AG09309 (cell line): ENCODE measurements around the gene VWA2.
"Not testable (repeated sequence)": the region's sequence is repeated elsewhere in the genome, so short reads cannot be mapped to it uniquely, and the experiment has no call there.

Experiments used
- DNase-seq: peaks from one replicate; pipeline ENCODE4 v3.0.0-alpha.2; 2010; ENCODE audit warnings: low read depth
- H3K4me3 ChIP-seq: 2 replicates; pipeline ENCODE4 v1.5.1; 2011; ENCODE audit warnings: mild to moderate bottlenecking, low read depth, low read length, moderate library complexity; ENCODE audit not compliant: control insufficient read depth
- TF ChIP-seq, protein P1 (sequence below): IDR thresholded peaks from 2 replicates; pipeline ENCODE4 v1.5.1; 2011; ENCODE audit warnings: mild to moderate bottlenecking, low read depth, low read length, inconsistent platforms; ENCODE audit not compliant: insufficient read depth, control insufficient read depth; ENCODE audit errors: missing control alignments

The VWA2 gene

DNA sequence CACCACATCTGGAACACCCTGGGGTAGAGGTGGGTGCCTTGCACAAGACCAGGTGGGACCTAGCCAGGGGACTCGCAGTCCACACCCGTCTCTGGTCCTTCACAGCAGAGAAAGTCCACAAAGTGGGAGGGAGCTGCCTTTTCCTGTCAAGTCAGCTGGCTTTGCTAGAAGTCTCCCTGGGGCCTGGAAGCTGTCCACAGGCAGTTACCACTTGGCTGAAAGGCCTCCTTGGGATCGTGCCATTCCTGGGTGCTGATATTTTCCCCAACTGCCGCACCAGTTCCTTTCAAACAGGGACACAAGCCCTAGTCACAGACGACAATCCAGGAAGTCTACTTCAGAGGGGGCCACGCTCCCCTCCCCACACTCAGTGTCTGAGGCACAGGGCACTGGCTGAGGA is 89.8 kb downstream of the VWA2 start:
- TF ChIP-seq, protein P1, sequence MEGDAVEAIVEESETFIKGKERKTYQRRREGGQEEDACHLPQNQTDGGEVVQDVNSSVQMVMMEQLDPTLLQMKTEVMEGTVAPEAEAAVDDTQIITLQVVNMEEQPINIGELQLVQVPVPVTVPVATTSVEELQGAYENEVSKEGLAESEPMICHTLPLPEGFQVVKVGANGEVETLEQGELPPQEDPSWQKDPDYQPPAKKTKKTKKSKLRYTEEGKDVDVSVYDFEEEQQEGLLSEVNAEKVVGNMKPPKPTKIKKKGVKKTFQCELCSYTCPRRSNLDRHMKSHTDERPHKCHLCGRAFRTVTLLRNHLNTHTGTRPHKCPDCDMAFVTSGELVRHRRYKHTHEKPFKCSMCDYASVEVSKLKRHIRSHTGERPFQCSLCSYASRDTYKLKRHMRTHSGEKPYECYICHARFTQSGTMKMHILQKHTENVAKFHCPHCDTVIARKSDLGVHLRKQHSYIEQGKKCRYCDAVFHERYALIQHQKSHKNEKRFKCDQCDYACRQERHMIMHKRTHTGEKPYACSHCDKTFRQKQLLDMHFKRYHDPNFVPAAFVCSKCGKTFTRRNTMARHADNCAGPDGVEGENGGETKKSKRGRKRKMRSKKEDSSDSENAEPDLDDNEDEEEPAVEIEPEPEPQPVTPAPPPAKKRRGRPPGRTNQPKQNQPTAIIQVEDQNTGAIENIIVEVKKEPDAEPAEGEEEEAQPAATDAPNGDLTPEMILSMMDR, result no peak
- no peak overlapping the region for H3K4me3 ChIP-seq
- DNase-seq, result no peak

DNA sequence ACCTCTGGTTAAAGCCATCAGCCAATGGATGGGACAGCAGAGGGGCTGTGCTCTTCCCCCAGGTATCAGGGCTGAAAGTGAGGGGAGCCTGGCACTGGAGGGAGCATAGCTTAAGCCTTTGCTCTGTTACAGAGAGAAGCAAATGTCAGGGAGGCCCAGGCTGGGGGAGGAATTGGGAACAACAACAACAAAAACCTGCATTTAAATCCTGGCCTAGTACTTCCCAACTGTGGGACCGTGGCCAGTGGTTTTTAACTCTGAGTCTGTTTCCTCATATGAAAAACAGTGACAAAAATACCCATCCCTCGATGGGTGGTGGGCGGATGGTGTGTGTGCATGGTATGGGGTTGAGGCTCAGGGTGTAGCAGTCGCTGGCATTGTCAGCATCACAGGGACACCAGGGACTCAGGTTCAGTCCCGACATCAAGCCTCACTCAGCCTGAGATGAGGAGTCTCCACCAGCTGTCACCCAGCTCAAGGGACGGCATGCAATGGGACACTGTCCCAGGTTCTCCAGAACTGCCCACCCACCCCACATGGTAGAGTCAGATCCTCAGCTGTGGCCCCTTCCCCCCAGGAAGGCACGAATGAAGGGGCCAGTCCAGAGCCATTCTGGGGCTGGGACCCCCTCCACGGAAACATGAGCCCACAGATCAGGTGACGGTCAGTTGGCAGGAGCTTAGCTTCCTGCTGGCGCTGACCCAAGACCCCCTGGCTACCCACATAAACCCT is 90.7 kb downstream of the VWA2 start:
- H3K4me3 ChIP-seq, result no peak overlapping the region
- TF ChIP-seq, protein P1, result no peak
- no peak for DNase-seq

DNA sequence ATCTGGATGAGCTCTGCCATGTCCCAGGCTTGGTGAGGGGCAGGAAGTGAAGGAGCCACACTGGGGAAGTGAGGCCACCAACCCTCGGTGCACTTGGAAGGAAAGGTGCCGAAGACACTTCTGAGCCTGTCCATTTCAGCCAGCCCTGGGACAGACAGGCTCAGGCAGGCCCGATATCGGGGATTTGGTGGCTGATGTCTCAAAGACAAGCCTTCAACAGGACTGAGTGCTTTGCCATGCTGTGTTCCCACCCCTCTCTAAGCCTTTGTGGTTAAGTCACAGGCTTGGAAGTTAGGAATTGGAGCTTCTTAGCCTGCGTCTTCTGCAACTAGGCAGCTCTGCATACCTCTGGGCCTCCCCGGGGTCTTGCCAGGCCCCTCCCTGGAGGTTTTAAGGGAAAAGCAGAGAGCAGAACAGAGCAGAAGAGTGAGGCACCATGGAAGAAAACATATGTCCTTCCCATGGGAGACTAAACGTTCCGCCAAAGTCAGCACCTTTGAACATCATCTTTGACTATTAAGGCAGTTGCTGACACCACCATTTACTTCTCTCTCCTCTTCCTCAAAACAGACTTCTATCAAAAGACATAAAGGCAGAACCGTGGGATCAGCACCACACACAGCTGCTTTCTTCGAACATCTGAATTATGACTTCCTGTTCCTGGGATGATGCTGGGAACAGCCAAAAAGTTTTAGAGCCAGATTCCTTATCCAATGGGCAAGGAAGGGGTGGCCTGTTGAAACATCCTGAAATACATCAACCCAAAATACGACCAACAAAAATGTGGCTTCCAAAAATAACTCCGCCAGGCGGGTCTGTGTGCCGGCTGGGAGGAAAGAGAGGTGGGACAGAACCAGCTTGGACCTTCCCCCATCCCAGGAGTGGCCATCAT is 93.5 kb downstream of the VWA2 start:
- H3K4me3 ChIP-seq, result no peak overlapping the region
- DNase-seq, result no peak
- TF ChIP-seq, protein P1, result no peak

DNA sequence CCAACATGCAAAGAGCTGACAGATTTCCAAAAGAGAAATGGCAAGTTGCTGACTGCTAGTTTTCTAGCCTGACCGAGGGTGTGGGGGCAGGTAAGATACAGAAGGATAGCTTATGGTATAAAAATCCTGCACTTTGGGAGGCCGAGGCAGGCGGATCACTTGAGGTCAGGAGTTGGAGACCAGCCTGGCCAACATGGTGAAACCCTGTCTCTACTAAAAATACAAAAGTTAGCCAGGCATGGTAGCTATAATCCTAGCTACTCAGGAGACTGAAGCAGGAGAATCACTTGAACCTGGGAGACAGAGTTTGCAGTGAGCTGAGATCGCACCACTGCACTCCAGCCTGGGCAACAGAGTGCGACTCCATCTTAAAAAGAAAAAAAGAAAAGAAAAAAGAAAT is 94.4 kb downstream of the VWA2 start:
- DNase-seq, result not testable (repeated sequence)

DNA sequence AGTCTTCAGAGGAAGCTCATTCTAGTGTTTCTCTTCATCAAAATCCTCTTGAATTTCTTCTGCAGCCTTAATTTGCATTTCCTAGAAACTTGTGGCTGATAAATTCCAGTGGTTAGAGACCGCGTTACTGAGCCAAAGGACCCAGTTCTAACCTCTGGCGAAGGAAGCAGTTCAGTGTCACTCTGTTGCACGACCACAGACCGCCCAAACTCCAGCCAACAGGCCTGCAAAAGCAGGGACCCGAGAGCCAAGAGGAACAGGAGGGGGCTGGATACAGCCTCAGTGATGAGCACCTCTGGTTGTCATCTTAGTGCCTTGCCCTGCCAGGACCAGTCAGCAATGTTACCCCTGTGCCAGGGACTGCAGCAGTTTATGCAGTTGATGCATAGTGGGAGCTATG is 95.2 kb downstream of the VWA2 start:
- no peak for DNase-seq
- TF ChIP-seq, protein P1, result no peak
- no peak overlapping the region for H3K4me3 ChIP-seq

More for the DNA sequence above, 94.4 kb downstream of the VWA2 start:
- not testable (repeated sequence) for H3K4me3 ChIP-seq

DNA sequence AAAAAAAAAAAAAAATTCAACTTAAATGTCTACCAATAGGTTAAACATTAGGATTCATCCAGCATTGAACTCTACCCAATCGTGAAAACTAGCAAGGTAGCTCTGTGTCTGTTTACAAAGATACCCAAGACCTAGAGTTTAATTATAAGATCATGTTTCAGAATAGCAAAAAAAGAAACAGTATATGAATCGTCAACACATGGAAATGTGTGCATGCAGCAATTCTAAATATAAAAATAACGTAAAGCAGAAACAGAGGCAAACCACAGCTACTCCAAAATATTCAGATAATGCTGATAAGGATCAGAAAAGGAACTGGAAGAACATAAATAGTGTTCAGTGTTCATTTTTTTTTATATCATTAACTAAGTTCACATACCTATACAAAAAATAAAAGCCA is 96.6 kb downstream of the VWA2 start:
- TF ChIP-seq, protein P1, result no peak
- H3K4me3 ChIP-seq, result no peak overlapping the region
- DNase-seq, result no peak
